PFSK-1 (cell line): ENCODE results near the gene POT1.

Experiments used
- FOXP2 ChIP-seq: optimal IDR thresholded peaks from 2 replicates; pipeline ENCODE3; 2011; ENCODE audit warnings: borderline replicate concordance, control low read depth, inconsistent platforms; ENCODE audit not compliant: insufficient read depth; ENCODE audit errors: extremely low read length, extremely low read depth
- POLR2AphosphoS5 ChIP-seq: IDR thresholded peaks from 2 replicates; pipeline ENCODE4 v1.6.1; 2012; ENCODE audit warnings: low read depth, mild to moderate bottlenecking, control low read depth, low read length, moderate library complexity
- REST ChIP-seq, 2 experiments: IDR thresholded peaks; 2 replicates each; pipeline versions ENCODE4 v1.6.1 to v1.8.0; 2011 to 2012; ENCODE audit warnings: low read depth in 2 of 2, low read length in 2 of 2, control low read depth in 1 of 2, inconsistent platforms in 1 of 2, mild to moderate bottlenecking in 1 of 2, moderate library complexity in 1 of 2; ENCODE audit not compliant: insufficient read depth in 1 of 2
- SIN3A ChIP-seq: IDR thresholded peaks from 2 replicates; pipeline ENCODE4 v1.6.1; 2012; ENCODE audit warnings: mild to moderate bottlenecking, low read length, moderate library complexity, borderline replicate concordance; ENCODE audit not compliant: insufficient read depth
- TAF1 ChIP-seq: IDR thresholded peaks from 2 replicates; pipeline ENCODE4 v1.6.1; 2012; ENCODE audit warnings: low read length, control low read depth, borderline replicate concordance; ENCODE audit not compliant: insufficient read depth

Gene POT1

GRCh38 chr7:124896001-124896400, 33.6 kb downstream of the POT1 start:
- TF ChIP-seq FOXP2, result no peak
- TF ChIP-seq SIN3A, result no peak

- TF ChIP-seq POLR2AphosphoS5 (no peak), TAF1 (no peak), SIN3A (no peak), FOXP2 (no peak), REST (IDR thresholded peaks at IDR 0.05; ENCODE audit: insufficient read depth in 1 of 2, low read depth in 2 of 2, low read length in 2 of 2) (no peak)
These were observed 36.3 kb downstream of the POT1 start for GRCh38 chr7:124893140-124893827.

GRCh38 chr7:124887247-124887646, 42.4 kb downstream of the POT1 start:
- no peak for TF ChIP-seq REST (IDR thresholded peaks at IDR 0.05; ENCODE audit: insufficient read depth in 1 of 2, low read depth in 2 of 2, low read length in 2 of 2)
- no peak for TF ChIP-seq SIN3A
- no peak for TF ChIP-seq FOXP2

GRCh38 chr7:124881981-124882380, 47.6 kb downstream of the POT1 start:
- TF ChIP-seq POLR2AphosphoS5 (no peak), FOXP2 (no peak), REST (IDR thresholded peaks at IDR 0.05; ENCODE audit: insufficient read depth in 1 of 2, low read depth in 2 of 2, low read length in 2 of 2) (no peak)

- no peak for TF ChIP-seq REST (IDR thresholded peaks at IDR 0.05; ENCODE audit: insufficient read depth in 1 of 2, low read depth in 2 of 2, low read length in 2 of 2)
- no peak for TF ChIP-seq FOXP2
- TF ChIP-seq POLR2AphosphoS5, result no peak
- TF ChIP-seq SIN3A, result no peak
- no peak for TF ChIP-seq TAF1
These were observed 49.9 kb downstream of the POT1 start for GRCh38 chr7:124879771-124880170.
